HG02943 (cell line): Measurements from ENCODE around the gene OTULIN.

Source experiments
- ATAC-seq: cut with Tn5 transposase; IDR thresholded peaks from one replicate; pipeline ENCODE4 v1.9.1; 2021; ENCODE audit warnings: mild to moderate bottlenecking, low read depth, moderate library complexity; ENCODE audit not compliant: unreplicated experiment

The OTULIN gene

GRCh38 chr5:14695152-14695551 lies 30.6 kb downstream of the OTULIN start:
- no peak for ATAC-seq

- ATAC-seq: no peak
These were observed 31.5 kb downstream of the OTULIN start for GRCh38 chr5:14696057-14696456.

GRCh38 chr5:14696851-14697250 lies 32.3 kb downstream of the OTULIN start:
- no peak for ATAC-seq

- no peak for ATAC-seq
These were observed 34.0 kb downstream of the OTULIN start for GRCh38 chr5:14698495-14698894.

- no peak for ATAC-seq
These were observed 34.6 kb downstream of the OTULIN start for GRCh38 chr5:14699159-14699558.

GRCh38 chr5:14699807-14700400 lies 35.4 kb downstream of the OTULIN start:
- ATAC-seq: no peak

- no peak for ATAC-seq
These were observed 36.2 kb downstream of the OTULIN start for GRCh38 chr5:14700478-14701436.

GRCh38 chr5:14701556-14701955 lies 37.0 kb downstream of the OTULIN start:
- no peak for ATAC-seq

GRCh38 chr5:14702238-14702839 lies 37.8 kb downstream of the OTULIN start:
- no peak for ATAC-seq

- ATAC-seq: no peak
These were observed 41.0 kb downstream of the OTULIN start for GRCh38 chr5:14705556-14705955.

- no peak for ATAC-seq
These were observed 42.1 kb downstream of the OTULIN start for GRCh38 chr5:14706615-14707021.

GRCh38 chr5:14707811-14708390 lies 43.4 kb downstream of the OTULIN start:
- no peak for ATAC-seq

GRCh38 chr5:14708551-14708950 lies 44.0 kb downstream of the OTULIN start:
- ATAC-seq: no peak

- no peak for ATAC-seq
These were observed 45.9 kb downstream of the OTULIN start for GRCh38 chr5:14710313-14710994.

GRCh38 chr5:14712131-14712530 lies 47.6 kb downstream of the OTULIN start:
- ATAC-seq: no peak

- ATAC-seq: no peak
These were observed 48.1 kb downstream of the OTULIN start for GRCh38 chr5:14712666-14713065.

- no peak for ATAC-seq
These were observed 49.2 kb downstream of the OTULIN start for GRCh38 chr5:14713476-14714390.

- ATAC-seq: no peak
These were observed 50.2 kb downstream of the OTULIN start for GRCh38 chr5:14714706-14715105.

- ATAC-seq: no peak
These were observed 51.0 kb downstream of the OTULIN start for GRCh38 chr5:14715481-14715880.
